IPS DF 4.7 (cell line): ENCODE data around the gene HAPLN3.

Experiments
- DNase-seq: peaks from one replicate; pipeline ENCODE4 v3.0.0-alpha.2; 2013; ENCODE audit warnings: low spot score; ENCODE audit errors: extremely low read depth

HAPLN3 gene

DNA sequence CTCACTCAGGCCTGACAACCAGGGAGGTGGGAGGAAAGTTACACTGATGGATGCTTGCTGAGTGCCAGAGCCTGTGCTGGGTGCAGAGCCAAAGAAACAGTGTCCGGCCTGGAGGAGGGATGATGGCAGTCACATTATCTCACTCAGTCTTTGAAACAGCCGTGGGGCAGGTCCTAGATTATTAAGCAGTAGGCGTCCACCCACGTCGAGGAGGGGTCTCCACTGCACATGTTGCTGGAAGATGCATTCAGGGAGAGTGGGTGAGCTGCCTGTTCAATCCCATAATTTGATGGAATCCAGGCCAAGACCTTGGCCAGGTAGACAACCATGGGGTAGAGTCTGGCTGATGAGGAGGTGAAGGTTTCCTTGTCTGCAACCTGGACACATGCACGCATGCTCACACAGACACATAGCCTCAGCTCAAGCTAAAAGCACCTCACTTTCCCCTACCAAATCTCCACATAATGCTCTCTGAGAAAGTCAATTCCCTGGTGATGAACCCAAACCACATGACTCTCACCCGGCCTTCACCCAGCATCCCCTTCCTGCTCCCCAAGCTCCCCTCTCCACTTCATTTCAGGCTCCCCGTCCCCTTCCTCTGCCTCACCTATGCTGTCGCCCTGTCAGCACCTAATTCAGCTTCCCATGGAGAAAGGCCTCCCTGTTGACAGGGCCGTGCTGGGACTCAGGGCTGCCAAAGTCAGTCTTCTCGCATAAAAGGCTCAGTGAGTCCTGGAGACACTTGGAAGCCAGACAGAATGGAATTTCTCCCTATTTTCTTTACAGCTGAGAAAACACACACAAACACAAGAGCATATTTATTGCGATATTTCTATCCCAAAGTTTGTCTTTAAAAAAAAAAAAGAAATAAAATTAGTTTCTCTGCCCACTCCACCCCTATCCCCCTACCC lies 62.3 kb downstream of the HAPLN3 start:
- no peak for DNase-seq

DNA sequence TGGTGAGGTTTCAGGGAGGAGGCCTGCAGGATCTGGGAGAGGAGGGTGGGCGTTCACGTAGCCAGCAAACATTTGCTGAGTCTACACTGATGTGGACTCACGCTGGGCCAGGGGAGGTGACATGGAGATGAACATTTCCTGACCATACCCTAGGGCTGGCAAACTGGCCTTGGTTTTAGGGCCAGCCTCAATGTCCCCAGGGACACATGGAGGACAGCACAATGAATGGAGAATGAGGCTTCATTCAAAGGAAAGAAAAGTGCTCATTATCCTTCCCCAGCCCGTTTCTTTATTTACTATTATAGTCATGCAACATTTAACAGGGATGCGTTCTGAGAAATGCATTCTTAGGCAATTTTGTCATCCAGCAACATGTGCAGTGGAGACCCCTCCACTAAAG lies 65.3 kb downstream of the HAPLN3 start:
- DNase-seq, result no peak

DNA sequence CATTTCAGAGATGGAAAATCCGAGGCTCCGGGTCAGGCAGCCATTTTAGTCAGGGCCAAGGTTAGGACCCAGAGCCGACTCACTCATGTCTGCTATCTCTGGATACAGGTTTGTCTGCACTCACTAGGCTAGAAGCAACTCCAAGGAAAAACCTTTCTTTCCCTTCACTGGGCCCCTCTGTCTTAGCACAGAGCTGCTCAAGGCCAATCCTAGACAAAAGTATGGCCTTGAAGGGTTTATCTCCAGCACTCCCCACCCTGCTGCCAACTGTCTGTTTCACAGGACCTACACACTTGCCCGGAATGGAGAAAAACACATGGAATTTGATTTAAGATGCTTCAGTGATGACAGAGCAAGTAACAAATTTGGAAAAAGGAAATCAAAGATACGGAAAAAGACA lies 66.6 kb downstream of the HAPLN3 start:
- DNase-seq, result no peak
